22Rv1 (cell line): ENCODE data around the gene PHF24.
"Not testable (repeated sequence)": the region's sequence is repeated elsewhere in the genome, so short reads cannot be mapped to it uniquely, and the experiment has no call there.

Experiments
- ZFX ChIP-seq: fragments of 450-650 bp; IDR thresholded peaks from 2 replicates; pipeline ENCODE4 v1.6.1; 2017; ENCODE audit warnings: antibody characterized with exemption, borderline replicate concordance
- TF ChIP-seq, protein P1 (sequence below): fragments of 450-650 bp; IDR thresholded peaks from 2 replicates; pipeline ENCODE4 v1.5.1; 2017; ENCODE audit warnings: mild to moderate bottlenecking

- TF ChIP-seq, protein P1, sequence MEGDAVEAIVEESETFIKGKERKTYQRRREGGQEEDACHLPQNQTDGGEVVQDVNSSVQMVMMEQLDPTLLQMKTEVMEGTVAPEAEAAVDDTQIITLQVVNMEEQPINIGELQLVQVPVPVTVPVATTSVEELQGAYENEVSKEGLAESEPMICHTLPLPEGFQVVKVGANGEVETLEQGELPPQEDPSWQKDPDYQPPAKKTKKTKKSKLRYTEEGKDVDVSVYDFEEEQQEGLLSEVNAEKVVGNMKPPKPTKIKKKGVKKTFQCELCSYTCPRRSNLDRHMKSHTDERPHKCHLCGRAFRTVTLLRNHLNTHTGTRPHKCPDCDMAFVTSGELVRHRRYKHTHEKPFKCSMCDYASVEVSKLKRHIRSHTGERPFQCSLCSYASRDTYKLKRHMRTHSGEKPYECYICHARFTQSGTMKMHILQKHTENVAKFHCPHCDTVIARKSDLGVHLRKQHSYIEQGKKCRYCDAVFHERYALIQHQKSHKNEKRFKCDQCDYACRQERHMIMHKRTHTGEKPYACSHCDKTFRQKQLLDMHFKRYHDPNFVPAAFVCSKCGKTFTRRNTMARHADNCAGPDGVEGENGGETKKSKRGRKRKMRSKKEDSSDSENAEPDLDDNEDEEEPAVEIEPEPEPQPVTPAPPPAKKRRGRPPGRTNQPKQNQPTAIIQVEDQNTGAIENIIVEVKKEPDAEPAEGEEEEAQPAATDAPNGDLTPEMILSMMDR = not testable (repeated sequence)
- not testable (repeated sequence) for TF ChIP-seq ZFX
These were observed 46.2 kb downstream of the PHF24 start for GRCh38 chr9:35004299-35004698.
